Endometrial microvascular endothelial cells (primary cell): ENCODE results near the gene C6. TPM values are rescaled to one million over a fixed set of nuclear protein-coding genes. Genes with fewer than 3 reads are reported as not detected.

ENCODE experiments used
- total RNA-seq: library from RNA; depleted of rRNA; stranded (reverse); fragments of >200 nt; gene quantifications from one replicate; pipeline ENCODE4 v1.2.3, GENCODE V29; 2015; ENCODE audit errors: inconsistent ontology term

C6 gene
- total RNA-seq, 1 donor from 2014 or later, result not detected

Other genes starting within 250 kb of the C6 start
- not detected for gene MROH2B, start 142.2 kb downstream of the C6 start, total RNA-seq